HepG2 (cell line): ENCODE results near the gene STYXL2. TPM values are rescaled to one million over a fixed set of nuclear protein-coding genes. Genes with fewer than 3 reads are reported as not detected.

Experiments
- ATAC-seq: fragments of 200-7000 bp; cut with Tn5 transposase; 3 replicates; pipeline ENCODE4 v1.9.1; 2020; ENCODE audit warnings: mild to moderate bottlenecking, moderate library complexity
- Bru-seq: library from RNA; stranded (reverse); fragments of 400-500 nt; gene quantifications from one replicate; lab custom pipeline; 2021; lab: Mats Ljungman, UMichigan
- BruChase-seq, 2 experiments: library from RNA; stranded (reverse); fragments of 400-500 nt; gene quantifications; one replicate each; lab custom pipeline; 2021; lab: Mats Ljungman, UMichigan
- BruUV-seq: library from RNA; stranded (reverse); fragments of 400-500 nt; replicated peaks from 2 replicates; lab custom pipeline; 2021; lab: Mats Ljungman, UMichigan
- CTCF ChIA-PET: fragments of 300-600 bp; formaldehyde crosslinking; extraction: SDS; loops from one replicate; lab custom pipeline; 2021; ENCODE audit warnings: low total read pairs, inconsistent platforms, low intra/inter-chr PET ratio; lab: Yijun Ruan, JAX
- POLR2A ChIA-PET: fragments of 350-600 bp; sonication (Branson Sonifier 250); formaldehyde crosslinking; loops from one replicate; lab custom pipeline; 2020; ENCODE audit warnings: antibody characterized with exemption, inconsistent platforms; lab: Yijun Ruan, JAX
- DNase-seq: peaks from one replicate; pipeline ENCODE4 v3.0.0-alpha.2; 2015; ENCODE audit warnings: low spot score
- FAIRE-seq: peaks from 3 replicates; lab custom pipeline; 2011; peaks lifted over from hg19 to GRCh38; lab: Jason Lieb, UNC
- H2AFZ ChIP-seq: one replicate; pipeline ENCODE4 v1.6.1; 2011; ENCODE audit warnings: low read length, inconsistent platforms
- H3K27ac ChIP-seq: fragments of 300-600 bp; 3 replicates; pipeline ENCODE4 v1.8.0; 2011; ENCODE audit warnings: mixed run types, mild to moderate bottlenecking, mixed read lengths, low read length, inconsistent platforms; ENCODE audit not compliant: insufficient read depth; ENCODE audit errors: extremely low read length
- H3K27me3 ChIP-seq, 2 experiments: fragments of 200-600 bp in 1 of 2; 2 replicates in 1 of 2; 3 replicates in 1 of 2; pipeline versions ENCODE4 v1.6.0 to v1.8.0; 2011; ENCODE audit warnings: low read length in 2 of 2, mild to moderate bottlenecking in 2 of 2, moderate library complexity in 2 of 2, inconsistent platforms in 1 of 2; ENCODE audit not compliant: insufficient read depth in 2 of 2, control insufficient read depth in 1 of 2
- H3K36me3 ChIP-seq, 2 experiments: fragments of 200-600 bp in 1 of 2; replicated peaks in 1 of 2; 2 replicates in 1 of 2; 3 replicates in 1 of 2; pipeline versions ENCODE4 v1.5.1 to v1.8.0; 2011; ENCODE audit warnings: low read length in 2 of 2, inconsistent platforms in 1 of 2; ENCODE audit not compliant: insufficient read depth in 2 of 2, control insufficient read depth in 1 of 2
- H3K4me1 ChIP-seq: 2 replicates; pipeline ENCODE4 v1.5.1; 2012; ENCODE audit warnings: low read length, inconsistent platforms; ENCODE audit not compliant: insufficient read depth
- H3K4me2 ChIP-seq: 2 replicates; pipeline ENCODE4 v1.6.0; 2011; ENCODE audit warnings: low read depth, low read length, inconsistent platforms
- H3K4me3 ChIP-seq, 3 experiments: fragments of 200-600 bp in 1 of 3; sonication (generic), shearing (Covaris generic) in 1 of 3; replicated peaks in 1 of 3; 2 replicates each; pipeline ENCODE4 v1.5.1; 2011 to 2016; ENCODE audit warnings: low read length in 3 of 3, inconsistent platforms in 2 of 3, low read depth in 2 of 3, mild to moderate bottlenecking in 2 of 3, control low read depth in 1 of 3, mixed read lengths in 1 of 3; ENCODE audit not compliant: insufficient read depth in 1 of 3
- H3K79me2 ChIP-seq: one replicate; pipeline ENCODE4 v1.6.1; 2011; ENCODE audit warnings: low read length, inconsistent platforms; ENCODE audit not compliant: insufficient read depth
- H3K9ac ChIP-seq: 2 replicates; pipeline ENCODE4 v1.6.0; 2011; ENCODE audit warnings: mild to moderate bottlenecking, low read depth, low read length, inconsistent platforms; ENCODE audit not compliant: insufficient read depth
- H3K9me3 ChIP-seq: 2 replicates; pipeline ENCODE4 v1.5.1; 2012; ENCODE audit warnings: mild to moderate bottlenecking, low read length
- H4K20me1 ChIP-seq: 2 replicates; pipeline ENCODE4 v1.6.0; 2011; ENCODE audit warnings: inconsistent platforms, mild to moderate bottlenecking, low read length, moderate library complexity; ENCODE audit not compliant: insufficient read depth
- ATRX ChIP-seq: sonication (generic); formaldehyde crosslinking; IDR thresholded peaks from 2 replicates; pipeline ENCODE4 v1.4.0; 2020; ENCODE audit warnings: missing genetic modification reagents, borderline replicate concordance
- ZNF737 ChIP-seq: sonication (generic); formaldehyde crosslinking; IDR thresholded peaks from 2 replicates; pipeline ENCODE4 v1.5.0; 2020; ENCODE audit warnings: missing genetic modification reagents, mild to moderate bottlenecking, borderline replicate concordance
- WGBS: methylation state at CpG from one replicate; pipeline ENCODE4 v1.1.6; 2017; ENCODE audit warnings: low lambda C conversion rate; 5-methylcytosine and 5-hydroxymethylcytosine counted together
- in situ Hi-C: cut with HindIII; loops from 2 replicates; pipeline ENCODE4 v1.10.0; 2017; ENCODE audit warnings: low pct_unique_long_range_greater_than_20kb; ENCODE audit not compliant: extremely low pct_ligation_motif_present
- intact Hi-C: fragments of 100-400 bp; cut with micrococcal nuclease; formaldehyde crosslinking; loops from one replicate; pipeline ENCODE4 v1.10.0; 2022; ENCODE audit not compliant: unreplicated experiment
- long read RNA-seq, 2 experiments: library from RNA in 1 of 2; library from polyadenylated mRNA in 1 of 2; stranded (forward) in 1 of 2; unstranded in 1 of 2; transcript quantifications; one replicate each; pipeline ENCODE4 v2.0.0, GENCODE V29; 2019 to 2022
- polyA minus RNA-seq, 3 experiments: library from RNA; depleted of rRNA, polyadenylated mRNA; stranded (reverse); fragments of >200 nt; gene quantifications; 2 replicates each; pipeline ENCODE4 v1.2.3, GENCODE V29; 2011; ENCODE audit warnings: low replicate concordance in 1 of 3
- polyA plus RNA-seq, 8 experiments: library from polyadenylated mRNA; depleted of rRNA in 3 of 8; stranded (reverse) in 7 of 8; unstranded in 1 of 8; fragments of >200 nt; fragmentation: Illumina TruSeq in 4 of 8; extraction: Trizol in 4 of 8; gene quantifications; 2 replicates each; pipeline versions ENCODE4 v1.2.1 to v1.2.3, GENCODE V29; 2011 to 2016; ENCODE audit warnings: low read depth in 4 of 8, missing spikeins in 1 of 8, mixed read lengths in 1 of 8; ENCODE audit not compliant: insufficient read depth in 1 of 8
- total RNA-seq, 5 experiments: library from RNA; depleted of rRNA; stranded (reverse); fragments of >200 nt; fragmentation: Illumina TruSeq; extraction: Trizol; gene quantifications; 2 replicates each; pipeline ENCODE4 v1.2.3, GENCODE V29; 2016; ENCODE audit warnings: low read depth in 1 of 5
- TF ChIP-seq, protein P1 (sequence below): sonication (generic); formaldehyde crosslinking; IDR thresholded peaks from 2 replicates; pipeline ENCODE4 v1.5.1; 2020; ENCODE audit warnings: mild to moderate bottlenecking, missing genetic modification reagents, borderline replicate concordance

Gene STYXL2
- total RNA-seq (2016; rRNA removed; fragmentation: Illumina TruSeq; extraction: Trizol) (not detected in 2 replicates), polyA plus RNA-seq (2011; rRNA removed) (not detected in 2 replicates), polyA minus RNA-seq (2011; rRNA and poly(A)+ RNA removed; ENCODE audit: low replicate concordance) (not detected in 2 replicates), Bru-seq, nascent RNA (not detected), BruChase-seq, experiment 1, labeled RNA remaining after a 6-hour chase (not detected), BruChase-seq, experiment 2, labeled RNA remaining after a 2-hour chase (not detected)
- not detected in 2 replicates for total RNA-seq (2016; cell fraction: cytosol; rRNA removed; fragmentation: Illumina TruSeq; extraction: Trizol; ENCODE audit: low read depth)
- not detected in 2 replicates for total RNA-seq (2016; cell fraction: insoluble cytoplasmic fraction; rRNA removed; fragmentation: Illumina TruSeq; extraction: Trizol)
- not detected in 2 replicates for total RNA-seq (2016; cell fraction: membrane; rRNA removed; fragmentation: Illumina TruSeq; extraction: Trizol)
- total RNA-seq (2016; cell fraction: nucleus; rRNA removed; fragmentation: Illumina TruSeq; extraction: Trizol) = not detected in 2 replicates
- not detected in 2 replicates for polyA plus RNA-seq (2011; cell fraction: cytosol; rRNA removed)
- polyA plus RNA-seq (2011; cell fraction: nucleus; rRNA removed) = not detected in 2 replicates
- not detected in 2 replicates for polyA plus RNA-seq (2012)
- not detected in 2 replicates for polyA plus RNA-seq (2016; cell fraction: cytosol; fragmentation: Illumina TruSeq; extraction: Trizol; ENCODE audit: low read depth)
- polyA plus RNA-seq (2016; cell fraction: insoluble cytoplasmic fraction; fragmentation: Illumina TruSeq; extraction: Trizol; ENCODE audit: low read depth) = not detected in 2 replicates
- polyA plus RNA-seq (2016; cell fraction: membrane; fragmentation: Illumina TruSeq; extraction: Trizol; ENCODE audit: low read depth) = not detected in 2 replicates
- not detected in 2 replicates for polyA plus RNA-seq (2016; cell fraction: nucleus; fragmentation: Illumina TruSeq; extraction: Trizol; ENCODE audit: insufficient read depth, low read depth)
- not detected in 2 replicates for polyA minus RNA-seq (2011; cell fraction: cytosol; rRNA and poly(A)+ RNA removed)
- not detected in 2 replicates for polyA minus RNA-seq (2011; cell fraction: nucleus; rRNA and poly(A)+ RNA removed)
- long read RNA-seq, experiment 1 = 0 reads
- long read RNA-seq, experiment 2 = 0 reads

DNA sequence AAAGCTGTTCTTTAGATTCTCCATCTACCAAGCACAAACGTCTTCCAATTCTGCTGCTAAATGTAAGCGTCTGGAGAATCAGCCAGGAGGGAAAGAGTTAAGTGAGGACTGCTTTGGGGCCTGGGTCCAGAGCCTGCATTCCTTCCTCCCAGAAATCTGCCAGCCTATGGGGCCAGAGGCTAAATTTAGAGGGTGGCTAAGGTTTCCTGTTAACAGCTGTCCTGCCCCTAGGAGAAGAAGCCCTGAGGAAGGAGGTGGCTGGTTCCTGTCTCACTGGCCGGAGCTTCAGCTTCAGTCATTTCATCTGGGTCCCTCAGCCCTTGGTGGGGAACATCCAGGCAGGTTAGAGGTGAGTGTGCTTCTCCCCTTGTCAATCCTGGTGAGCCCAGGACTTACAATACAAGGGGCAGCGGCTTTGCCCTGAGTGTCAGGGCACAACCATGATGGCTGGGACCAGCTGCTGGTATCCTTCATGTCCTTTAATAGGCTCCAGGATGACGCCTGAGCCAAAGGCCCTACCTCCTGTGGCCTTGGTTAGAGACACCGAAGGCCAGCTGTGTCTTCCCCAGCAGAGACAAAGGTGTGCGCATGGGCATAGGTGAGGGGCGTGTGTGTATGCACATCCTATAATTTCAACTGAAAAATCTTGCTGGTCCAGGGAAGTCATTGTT lies at the start of gene STYXL2:
STYXL2 (plus strand) TSS at position 230 of the 671 bp plus-strand sequence. CDS start 775 bp downstream, outside the sequence.
- Histone ChIP-seq H3K9ac (no peak within 1 kb of the TSS), H3K4me2 (no peak within 1 kb of the TSS), H3K27me3 (0 out of 5 replicates have a peak, but pooled peaks cover 0 to 1% of the 10 kb centered on the region in 2 experiments), H3K27ac (no peak within 1 kb of the TSS), H3K36me3 (no peaks in the 10 kb centered on the region), H2AFZ (no peak within 1 kb of the TSS), H4K20me1 (no peaks in the 10 kb centered on the region), H3K4me1 (no peaks in the 10 kb centered on the region), H3K79me2 (no peaks in the 10 kb centered on the region), H3K4me3 (no peak within 1 kb of the TSS), H3K9me3 (no peaks in the 10 kb centered on the region)
- ATAC-seq = no peak
- WGBS = 35% methylated on average over 6 of the region's 8 CpGs
- POLR2A ChIA-PET = no interaction called here
- FAIRE-seq = no peak
- BruUV-seq = no TSS peak
- DNase-seq = no peak
- in situ Hi-C loops = no loop called here
- TF ChIP-seq ATRX (CRISPR knock-in tag) (no peak), ZNF737 (no peak)
- TF ChIP-seq, protein P1, sequence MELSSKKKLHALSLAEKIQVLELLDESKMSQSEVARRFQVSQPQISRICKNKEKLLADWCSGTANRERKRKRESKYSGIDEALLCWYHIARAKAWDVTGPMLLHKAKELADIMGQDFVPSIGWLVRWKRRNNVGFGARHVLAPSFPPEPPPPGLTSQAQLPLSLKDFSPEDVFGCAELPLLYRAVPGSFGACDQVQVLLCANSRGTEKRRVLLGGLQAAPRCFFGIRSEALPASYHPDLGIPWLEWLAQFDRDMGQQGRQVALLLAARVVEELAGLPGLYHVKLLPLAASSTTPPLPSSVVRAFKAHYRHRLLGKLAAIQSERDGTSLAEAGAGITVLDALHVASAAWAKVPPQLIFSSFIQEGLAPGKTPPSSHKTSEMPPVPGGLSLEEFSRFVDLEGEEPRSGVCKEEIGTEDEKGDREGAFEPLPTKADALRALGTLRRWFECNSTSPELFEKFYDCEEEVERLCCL (CRISPR knock-in tag) = no peak
- CTCF ChIA-PET = no interaction called here
- intact Hi-C loops = no loop called here
